Measurements from ENCODE around the gene RSPO3. TPM values are rescaled to one million over a fixed set of nuclear protein-coding genes. Genes with fewer than 3 reads are reported as not detected.
"Not testable (repeated sequence)": the region's sequence is repeated elsewhere in the genome, so short reads cannot be mapped to it uniquely, and the experiment has no call there.

Gene RSPO3
- total and polyA plus RNA-seq, 4 donors = 2.5 to 4.0 (median 3.6) TPM

GRCh38 chr6:127219869-127220268, 101.4 kb downstream of the RSPO3 start:
- WGBS (ENCODE audit: insufficient coverage) = no CpG with 5 or more reads among the region's 1 CpG
- Histone ChIP-seq H3K4me3 (ENCODE audit: low read depth, low read length) (no peak overlapping the region), H3K4me1 (ENCODE audit: control insufficient read depth, insufficient read depth, low read length) (no peaks in the 10 kb centered on the region), H3K36me3 (ENCODE audit: control insufficient read depth, insufficient read depth, low read length) (no peaks in the 10 kb centered on the region), H3K27me3 (ENCODE audit: control insufficient read depth, insufficient read depth, low read length) (no peaks in the 10 kb centered on the region), H3K9me3 (ENCODE audit: control insufficient read depth, insufficient read depth, low read length) (no peaks in the 10 kb centered on the region), H3K27ac (ENCODE audit: low read depth, low read length) (no peak overlapping the region)
- DNase-seq (ENCODE audit: low read depth in 4 of 6, low spot score in 6 of 6) = no peak

- H3K4me3 ChIP-seq (ENCODE audit: low read depth, low read length) = no peak overlapping the region
- H3K9me3 ChIP-seq (ENCODE audit: control insufficient read depth, insufficient read depth, low read length) = no peaks in the 10 kb centered on the region
- H3K36me3 ChIP-seq (ENCODE audit: control insufficient read depth, insufficient read depth, low read length) = no peaks in the 10 kb centered on the region
- no peaks in the 10 kb centered on the region for H3K27me3 ChIP-seq (ENCODE audit: control insufficient read depth, insufficient read depth, low read length)
- DNase-seq (ENCODE audit: low read depth in 4 of 6, low spot score in 6 of 6) = no peak
- no peak overlapping the region for H3K27ac ChIP-seq (ENCODE audit: low read depth, low read length)
- no peaks in the 10 kb centered on the region for H3K4me1 ChIP-seq (ENCODE audit: control insufficient read depth, insufficient read depth, low read length)
- WGBS (ENCODE audit: insufficient coverage) = no CpG with 5 or more reads among the region's 4 CpGs
Measured at GRCh38 chr6:127221201-127221600, 102.7 kb downstream of the RSPO3 start.

GRCh38 chr6:127222418-127222817, 103.9 kb downstream of the RSPO3 start:
- H3K36me3 ChIP-seq (ENCODE audit: control insufficient read depth, insufficient read depth, low read length) = no peaks in the 10 kb centered on the region
- no peaks in the 10 kb centered on the region for H3K9me3 ChIP-seq (ENCODE audit: control insufficient read depth, insufficient read depth, low read length)
- H3K4me3 ChIP-seq (ENCODE audit: low read depth, low read length) = no peak overlapping the region
- no peak for DNase-seq (ENCODE audit: low read depth in 4 of 6, low spot score in 6 of 6)
- H3K27me3 ChIP-seq (ENCODE audit: control insufficient read depth, insufficient read depth, low read length) = no peaks in the 10 kb centered on the region
- no CpG with 5 or more reads among the region's 1 CpG for WGBS (ENCODE audit: insufficient coverage)
- no peak overlapping the region for H3K27ac ChIP-seq (ENCODE audit: low read depth, low read length)
- H3K4me1 ChIP-seq (ENCODE audit: control insufficient read depth, insufficient read depth, low read length) = no peaks in the 10 kb centered on the region

GRCh38 chr6:127225497-127225896, 107.0 kb downstream of the RSPO3 start:
- H3K27me3 ChIP-seq (ENCODE audit: control insufficient read depth, insufficient read depth, low read length) = no peaks in the 10 kb centered on the region
- no CpG with 5 or more reads among the region's 1 CpG for WGBS (ENCODE audit: insufficient coverage)
- DNase-seq (ENCODE audit: low read depth in 4 of 6, low spot score in 6 of 6) = no peak
- H3K4me1 ChIP-seq (ENCODE audit: control insufficient read depth, insufficient read depth, low read length) = no peaks in the 10 kb centered on the region
- no peaks in the 10 kb centered on the region for H3K36me3 ChIP-seq (ENCODE audit: control insufficient read depth, insufficient read depth, low read length)
- no peak overlapping the region for H3K27ac ChIP-seq (ENCODE audit: low read depth, low read length)
- no peak overlapping the region for H3K4me3 ChIP-seq (ENCODE audit: low read depth, low read length)
- H3K9me3 ChIP-seq (ENCODE audit: control insufficient read depth, insufficient read depth, low read length) = peaks cover 2% of the 10 kb centered on the region

GRCh38 chr6:127233819-127234218, 115.3 kb downstream of the RSPO3 start:
- H3K4me3 ChIP-seq (ENCODE audit: low read depth, low read length); H3K4me1 ChIP-seq (ENCODE audit: control insufficient read depth, insufficient read depth, low read length); H3K36me3 ChIP-seq (ENCODE audit: control insufficient read depth, insufficient read depth, low read length); H3K9me3 ChIP-seq (ENCODE audit: control insufficient read depth, insufficient read depth, low read length); DNase-seq (ENCODE audit: low read depth in 4 of 6, low spot score in 6 of 6); H3K27me3 ChIP-seq (ENCODE audit: control insufficient read depth, insufficient read depth, low read length); H3K27ac ChIP-seq (ENCODE audit: low read depth, low read length): not testable (repeated sequence)
- no CpG with 5 or more reads among the region's 3 CpGs for WGBS (ENCODE audit: insufficient coverage)

GRCh38 chr6:127243501-127243900, 125.0 kb downstream of the RSPO3 start:
- no peaks in the 10 kb centered on the region for H3K4me1 ChIP-seq (ENCODE audit: control insufficient read depth, insufficient read depth, low read length)
- H3K36me3 ChIP-seq (ENCODE audit: control insufficient read depth, insufficient read depth, low read length) = no peaks in the 10 kb centered on the region
- no peaks in the 10 kb centered on the region for H3K27me3 ChIP-seq (ENCODE audit: control insufficient read depth, insufficient read depth, low read length)
- H3K4me3 ChIP-seq (ENCODE audit: low read depth, low read length) = no peak overlapping the region
- H3K9me3 ChIP-seq (ENCODE audit: control insufficient read depth, insufficient read depth, low read length) = no peaks in the 10 kb centered on the region
- H3K27ac ChIP-seq (ENCODE audit: low read depth, low read length) = no peak overlapping the region
- WGBS (ENCODE audit: insufficient coverage) = no CpG with 5 or more reads among the region's 1 CpG
- no peak for DNase-seq (ENCODE audit: low read depth in 4 of 6, low spot score in 6 of 6)

Other genes starting within 250 kb of the RSPO3 start
- gene RNF146, start 148.2 kb downstream of the RSPO3 start, total RNA-seq = 10 to 100 TPM; 59.4 to 87.9 TPM
- gene RNF146, start 148.2 kb downstream of the RSPO3 start, polyA plus RNA-seq (ENCODE audit: insufficient read length in 2 of 2) = 100 to 1,000 TPM in 1 of 2 donors, 10 to 100 TPM in 1; 82.8 to 105 TPM
- 10 to 100 TPM; 50.1 to 68.5 TPM for gene ECHDC1, start 224.9 kb downstream of the RSPO3 start, total RNA-seq
- 10 to 100 TPM; 54.5 to 56.2 TPM for gene ECHDC1, start 224.9 kb downstream of the RSPO3 start, polyA plus RNA-seq (ENCODE audit: insufficient read length in 2 of 2)